PFSK-1 (cell line): ENCODE measurements around the gene OR10D3.

Experiments
- FOXP2 ChIP-seq: optimal IDR thresholded peaks from 2 replicates; pipeline ENCODE3; 2011; ENCODE audit warnings: borderline replicate concordance, control low read depth, inconsistent platforms; ENCODE audit not compliant: insufficient read depth; ENCODE audit errors: extremely low read length, extremely low read depth
- POLR2AphosphoS5 ChIP-seq: IDR thresholded peaks from 2 replicates; pipeline ENCODE4 v1.6.1; 2012; ENCODE audit warnings: low read depth, mild to moderate bottlenecking, control low read depth, low read length, moderate library complexity
- SIN3A ChIP-seq: IDR thresholded peaks from 2 replicates; pipeline ENCODE4 v1.6.1; 2012; ENCODE audit warnings: mild to moderate bottlenecking, low read length, moderate library complexity, borderline replicate concordance; ENCODE audit not compliant: insufficient read depth
- TAF1 ChIP-seq: IDR thresholded peaks from 2 replicates; pipeline ENCODE4 v1.6.1; 2012; ENCODE audit warnings: low read length, control low read depth, borderline replicate concordance; ENCODE audit not compliant: insufficient read depth
- TF ChIP-seq, protein P1 (sequence below), 2 experiments: IDR thresholded peaks; 2 replicates each; pipeline versions ENCODE4 v1.6.1 to v1.8.0; 2011 to 2012; ENCODE audit warnings: low read depth in 2 of 2, low read length in 2 of 2, control low read depth in 1 of 2, inconsistent platforms in 1 of 2, mild to moderate bottlenecking in 1 of 2, moderate library complexity in 1 of 2; ENCODE audit not compliant: insufficient read depth in 1 of 2

OR10D3 gene

DNA sequence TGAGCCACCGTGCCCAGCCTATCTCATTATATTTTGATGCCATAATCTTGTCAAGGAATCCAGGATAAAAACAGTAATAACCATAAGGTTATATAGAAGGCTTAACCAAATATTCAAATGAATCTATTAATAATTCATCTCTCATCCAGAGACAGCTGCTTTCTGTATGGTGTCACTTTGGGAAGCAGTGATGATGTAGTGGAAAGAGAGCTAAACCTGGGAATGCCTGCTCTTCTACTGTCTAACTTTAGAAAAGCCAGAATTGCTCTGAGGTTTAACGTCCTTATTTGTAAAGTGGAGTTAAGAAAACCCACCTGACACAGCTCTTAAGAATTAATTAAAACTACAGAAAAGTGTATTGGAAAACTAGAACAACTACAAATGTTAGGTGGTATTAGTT is 29.3 kb upstream of the OR10D3 start:
- TF ChIP-seq TAF1, result no peak

DNA sequence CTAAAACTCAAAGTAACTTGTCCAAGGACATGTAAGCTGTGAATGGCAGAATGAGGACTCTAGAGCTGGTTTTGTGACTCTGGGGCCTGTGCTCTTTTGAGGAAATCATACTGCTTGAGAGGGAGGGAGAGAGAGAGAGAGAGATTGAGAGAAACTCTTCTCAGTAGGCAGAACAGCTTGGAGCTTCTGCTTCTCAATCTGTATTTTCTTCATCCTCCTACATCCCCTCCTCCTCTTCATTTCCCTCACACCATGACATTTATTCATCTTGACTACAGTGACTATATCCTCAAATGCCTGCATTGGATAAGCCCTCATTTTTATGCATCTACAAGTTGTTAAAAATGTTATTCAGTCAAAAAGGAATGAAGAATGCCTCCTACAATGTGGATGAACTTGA is 23.7 kb upstream of the OR10D3 start:
- TF ChIP-seq TAF1, result no peak
- no peak for TF ChIP-seq POLR2AphosphoS5
- TF ChIP-seq, protein P1, sequence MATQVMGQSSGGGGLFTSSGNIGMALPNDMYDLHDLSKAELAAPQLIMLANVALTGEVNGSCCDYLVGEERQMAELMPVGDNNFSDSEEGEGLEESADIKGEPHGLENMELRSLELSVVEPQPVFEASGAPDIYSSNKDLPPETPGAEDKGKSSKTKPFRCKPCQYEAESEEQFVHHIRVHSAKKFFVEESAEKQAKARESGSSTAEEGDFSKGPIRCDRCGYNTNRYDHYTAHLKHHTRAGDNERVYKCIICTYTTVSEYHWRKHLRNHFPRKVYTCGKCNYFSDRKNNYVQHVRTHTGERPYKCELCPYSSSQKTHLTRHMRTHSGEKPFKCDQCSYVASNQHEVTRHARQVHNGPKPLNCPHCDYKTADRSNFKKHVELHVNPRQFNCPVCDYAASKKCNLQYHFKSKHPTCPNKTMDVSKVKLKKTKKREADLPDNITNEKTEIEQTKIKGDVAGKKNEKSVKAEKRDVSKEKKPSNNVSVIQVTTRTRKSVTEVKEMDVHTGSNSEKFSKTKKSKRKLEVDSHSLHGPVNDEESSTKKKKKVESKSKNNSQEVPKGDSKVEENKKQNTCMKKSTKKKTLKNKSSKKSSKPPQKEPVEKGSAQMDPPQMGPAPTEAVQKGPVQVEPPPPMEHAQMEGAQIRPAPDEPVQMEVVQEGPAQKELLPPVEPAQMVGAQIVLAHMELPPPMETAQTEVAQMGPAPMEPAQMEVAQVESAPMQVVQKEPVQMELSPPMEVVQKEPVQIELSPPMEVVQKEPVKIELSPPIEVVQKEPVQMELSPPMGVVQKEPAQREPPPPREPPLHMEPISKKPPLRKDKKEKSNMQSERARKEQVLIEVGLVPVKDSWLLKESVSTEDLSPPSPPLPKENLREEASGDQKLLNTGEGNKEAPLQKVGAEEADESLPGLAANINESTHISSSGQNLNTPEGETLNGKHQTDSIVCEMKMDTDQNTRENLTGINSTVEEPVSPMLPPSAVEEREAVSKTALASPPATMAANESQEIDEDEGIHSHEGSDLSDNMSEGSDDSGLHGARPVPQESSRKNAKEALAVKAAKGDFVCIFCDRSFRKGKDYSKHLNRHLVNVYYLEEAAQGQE (IDR thresholded peaks at IDR 0.05; ENCODE audit: insufficient read depth in 1 of 2, low read depth in 2 of 2, low read length in 2 of 2), result no peak

DNA sequence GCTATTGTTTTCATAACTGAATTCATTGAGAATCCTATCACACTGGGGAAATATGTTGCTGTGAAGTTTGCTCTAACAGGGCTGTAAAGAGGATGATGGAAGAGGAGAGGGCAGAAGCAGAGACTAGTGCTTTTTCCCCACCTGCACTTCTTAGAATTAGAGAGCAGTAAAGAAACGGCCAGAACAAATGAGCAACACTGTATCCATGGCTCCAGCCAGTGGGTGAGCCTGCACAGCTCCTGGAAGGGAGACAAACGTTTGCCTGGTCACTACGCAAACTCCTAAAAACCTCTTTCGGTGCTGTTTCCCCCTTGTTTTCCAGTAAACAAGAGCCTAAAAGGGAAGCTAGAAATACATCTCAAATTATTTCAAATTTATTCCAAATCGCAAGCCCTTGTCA is 22.2 kb upstream of the OR10D3 start:
- TF ChIP-seq SIN3A, result no peak
- TF ChIP-seq FOXP2, result no peak

DNA sequence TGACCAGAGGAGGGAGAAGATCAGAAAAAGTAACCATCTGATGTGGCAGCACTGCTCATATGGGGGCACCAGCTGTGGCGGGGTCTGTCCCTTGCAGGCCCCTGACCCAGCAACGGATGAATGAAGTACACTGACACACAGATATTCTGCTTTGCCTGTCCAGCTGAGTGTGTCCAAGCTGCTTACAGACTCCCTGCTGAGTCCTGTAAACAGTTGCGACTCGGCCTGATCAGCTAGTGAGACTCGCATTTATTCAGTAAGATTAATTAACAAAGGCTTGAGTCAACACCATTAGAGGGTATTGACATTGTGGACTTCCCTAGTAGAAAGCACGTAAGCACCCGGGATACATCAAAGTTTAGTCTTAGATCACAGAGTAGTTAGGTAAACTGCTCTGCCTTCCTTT is 15.3 kb upstream of the OR10D3 start:
- TF ChIP-seq TAF1 (no peak), SIN3A (no peak), FOXP2 (no peak), POLR2AphosphoS5 (no peak)
- TF ChIP-seq, protein P1 (IDR thresholded peaks at IDR 0.05; ENCODE audit: insufficient read depth in 1 of 2, low read depth in 2 of 2, low read length in 2 of 2), result no peak

DNA sequence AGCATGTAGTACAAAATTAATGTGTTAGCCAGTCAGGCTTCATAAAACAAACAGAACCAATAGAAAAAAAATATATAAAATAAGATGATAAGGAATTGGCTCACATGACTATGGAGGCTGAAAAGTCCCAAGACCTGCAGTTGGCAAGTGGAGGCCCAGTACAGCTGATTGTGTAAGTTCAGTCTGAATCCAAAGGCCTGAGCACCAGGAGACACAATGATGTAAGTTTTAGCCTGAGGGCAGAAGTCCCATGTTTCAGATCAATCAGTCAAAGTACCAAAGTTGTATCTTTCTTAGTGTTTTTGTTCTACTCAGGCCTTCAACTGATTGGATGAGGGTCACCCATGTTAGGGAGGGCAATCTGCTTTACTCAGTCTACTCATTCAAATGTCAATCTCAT is 14.3 kb upstream of the OR10D3 start:
- no peak for TF ChIP-seq POLR2AphosphoS5
- TF ChIP-seq TAF1, result no peak
- TF ChIP-seq SIN3A, result no peak
- TF ChIP-seq FOXP2, result no peak
- TF ChIP-seq, protein P1 (IDR thresholded peaks at IDR 0.05; ENCODE audit: insufficient read depth in 1 of 2, low read depth in 2 of 2, low read length in 2 of 2), result no peak

DNA sequence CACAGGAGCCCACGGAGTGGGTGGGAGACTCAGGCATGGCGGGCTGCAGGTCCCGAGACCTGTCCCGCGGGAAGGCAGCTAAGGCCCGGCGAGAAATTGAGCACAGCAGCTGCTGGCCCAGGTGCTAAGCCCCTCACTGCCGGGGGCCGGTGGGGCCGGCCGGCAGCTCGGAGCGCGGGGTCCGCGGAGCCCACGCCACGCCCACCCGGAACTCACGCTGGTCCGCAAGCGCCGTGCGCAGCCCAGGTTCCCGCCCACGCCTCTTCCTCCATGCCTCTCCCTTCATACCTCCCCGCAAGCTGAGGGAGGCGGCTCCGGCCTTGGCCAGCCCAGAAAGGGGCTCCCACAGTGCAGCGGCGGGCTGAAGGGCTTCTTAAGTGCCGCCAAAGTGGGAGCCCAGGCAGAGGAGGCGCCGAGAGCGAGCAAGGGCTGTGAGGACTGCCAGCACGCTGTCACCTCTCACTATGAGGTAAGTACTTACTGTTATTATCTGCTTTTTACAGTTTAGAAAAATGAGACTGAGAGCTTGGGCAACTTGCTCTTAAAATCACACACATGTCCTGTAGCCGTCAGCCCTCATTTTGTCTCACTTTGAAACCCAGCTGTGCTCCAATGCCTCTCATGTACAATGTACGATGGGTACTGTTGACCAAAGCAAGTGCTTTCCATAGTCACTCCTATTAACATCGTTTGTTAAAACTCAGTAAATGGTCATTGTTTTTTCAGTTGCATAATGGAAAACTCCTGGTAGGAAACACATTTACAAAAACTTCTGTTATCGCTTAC is 12.2 kb upstream of the OR10D3 start:
- TF ChIP-seq, protein P1 (IDR thresholded peaks at IDR 0.05; ENCODE audit: insufficient read depth in 1 of 2, low read depth in 2 of 2, low read length in 2 of 2), result no peak
- TF ChIP-seq TAF1 (no peak), SIN3A (no peak), POLR2AphosphoS5 (no peak), FOXP2 (no peak)
